ENCODE results near the gene LPIN1. TPM values are rescaled to one million over a fixed set of nuclear protein-coding genes. Genes with fewer than 3 reads are reported as not detected.

Gene LPIN1
- total RNA-seq, 1 experiment from 2014 or later: 13.9 TPM

DNA sequence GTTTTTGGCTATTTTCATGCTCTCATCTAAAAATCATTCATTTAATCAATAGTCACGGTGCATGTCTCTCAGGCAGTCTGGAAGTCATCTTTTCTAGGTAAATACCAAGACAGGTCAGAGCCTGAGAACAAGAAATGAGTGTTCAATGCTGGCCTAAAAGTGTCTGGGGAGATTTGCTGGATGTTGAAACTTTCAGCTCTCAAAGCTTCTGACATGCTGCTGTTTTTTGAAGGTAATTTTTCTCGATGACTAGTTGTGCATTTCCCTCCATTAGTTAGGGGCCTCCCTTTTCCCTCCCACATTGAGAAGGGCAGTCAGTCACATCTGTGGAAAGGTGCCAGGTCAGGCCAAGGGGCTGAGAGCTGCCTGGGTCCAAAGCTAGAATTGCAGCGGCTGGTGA, 115.6 kb downstream of the LPIN1 start:
- TF ChIP-seq MYBL2 (CRISPR knock-in tag; IDR thresholded peaks at IDR 0.05) (no peak), JAZF1 (CRISPR knock-in tag; IDR thresholded peaks at IDR 0.05) (no peak), ELF4 (CRISPR knock-in tag; IDR thresholded peaks at IDR 0.05; ENCODE audit: low read depth) (no peak), NFE2L1 (CRISPR knock-in tag; IDR thresholded peaks at IDR 0.05) (no peak)
- TF ChIP-seq, protein P1, sequence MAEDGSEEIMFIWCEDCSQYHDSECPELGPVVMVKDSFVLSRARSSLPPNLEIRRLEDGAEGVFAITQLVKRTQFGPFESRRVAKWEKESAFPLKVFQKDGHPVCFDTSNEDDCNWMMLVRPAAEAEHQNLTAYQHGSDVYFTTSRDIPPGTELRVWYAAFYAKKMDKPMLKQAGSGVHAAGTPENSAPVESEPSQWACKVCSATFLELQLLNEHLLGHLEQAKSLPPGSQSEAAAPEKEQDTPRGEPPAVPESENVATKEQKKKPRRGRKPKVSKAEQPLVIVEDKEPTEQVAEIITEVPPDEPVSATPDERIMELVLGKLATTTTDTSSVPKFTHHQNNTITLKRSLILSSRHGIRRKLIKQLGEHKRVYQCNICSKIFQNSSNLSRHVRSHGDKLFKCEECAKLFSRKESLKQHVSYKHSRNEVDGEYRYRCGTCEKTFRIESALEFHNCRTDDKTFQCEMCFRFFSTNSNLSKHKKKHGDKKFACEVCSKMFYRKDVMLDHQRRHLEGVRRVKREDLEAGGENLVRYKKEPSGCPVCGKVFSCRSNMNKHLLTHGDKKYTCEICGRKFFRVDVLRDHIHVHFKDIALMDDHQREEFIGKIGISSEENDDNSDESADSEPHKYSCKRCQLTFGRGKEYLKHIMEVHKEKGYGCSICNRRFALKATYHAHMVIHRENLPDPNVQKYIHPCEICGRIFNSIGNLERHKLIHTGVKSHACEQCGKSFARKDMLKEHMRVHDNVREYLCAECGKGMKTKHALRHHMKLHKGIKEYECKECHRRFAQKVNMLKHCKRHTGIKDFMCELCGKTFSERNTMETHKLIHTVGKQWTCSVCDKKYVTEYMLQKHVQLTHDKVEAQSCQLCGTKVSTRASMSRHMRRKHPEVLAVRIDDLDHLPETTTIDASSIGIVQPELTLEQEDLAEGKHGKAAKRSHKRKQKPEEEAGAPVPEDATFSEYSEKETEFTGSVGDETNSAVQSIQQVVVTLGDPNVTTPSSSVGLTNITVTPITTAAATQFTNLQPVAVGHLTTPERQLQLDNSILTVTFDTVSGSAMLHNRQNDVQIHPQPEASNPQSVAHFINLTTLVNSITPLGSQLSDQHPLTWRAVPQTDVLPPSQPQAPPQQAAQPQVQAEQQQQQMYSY (CRISPR knock-in tag; IDR thresholded peaks at IDR 0.05): no peak
- TF ChIP-seq, protein P2, sequence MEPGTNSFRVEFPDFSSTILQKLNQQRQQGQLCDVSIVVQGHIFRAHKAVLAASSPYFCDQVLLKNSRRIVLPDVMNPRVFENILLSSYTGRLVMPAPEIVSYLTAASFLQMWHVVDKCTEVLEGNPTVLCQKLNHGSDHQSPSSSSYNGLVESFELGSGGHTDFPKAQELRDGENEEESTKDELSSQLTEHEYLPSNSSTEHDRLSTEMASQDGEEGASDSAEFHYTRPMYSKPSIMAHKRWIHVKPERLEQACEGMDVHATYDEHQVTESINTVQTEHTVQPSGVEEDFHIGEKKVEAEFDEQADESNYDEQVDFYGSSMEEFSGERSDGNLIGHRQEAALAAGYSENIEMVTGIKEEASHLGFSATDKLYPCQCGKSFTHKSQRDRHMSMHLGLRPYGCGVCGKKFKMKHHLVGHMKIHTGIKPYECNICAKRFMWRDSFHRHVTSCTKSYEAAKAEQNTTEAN (CRISPR knock-in tag; IDR thresholded peaks at IDR 0.05): no peak
- peaks cover 19% of the 10 kb centered on the region for H3K4me1 Mint-ChIP-seq
- ATAC-seq (no peak), DNase-seq (ENCODE audit: low spot score) (no peak)
- peaks cover 45% of the 10 kb centered on the region for H3K9me3 Mint-ChIP-seq
- ChIA-PET CTCF (interaction anchor here (1.2 to 1.7 kb wide), 2 partner anchors 90 to 187 kb away, joined by 3 to 4 read pairs; no protein-coding TSS in a partner anchor), POLR2A (no interaction called here)
- no peak overlapping the region for H3K27ac Mint-ChIP-seq
- peaks cover 5% of the 10 kb centered on the region for H3K27me3 Mint-ChIP-seq (ENCODE audit: low read depth)
- H3K4me3 Mint-ChIP-seq: no peak overlapping the region
- peaks cover 44% of the 10 kb centered on the region for H3K36me3 Mint-ChIP-seq

DNA sequence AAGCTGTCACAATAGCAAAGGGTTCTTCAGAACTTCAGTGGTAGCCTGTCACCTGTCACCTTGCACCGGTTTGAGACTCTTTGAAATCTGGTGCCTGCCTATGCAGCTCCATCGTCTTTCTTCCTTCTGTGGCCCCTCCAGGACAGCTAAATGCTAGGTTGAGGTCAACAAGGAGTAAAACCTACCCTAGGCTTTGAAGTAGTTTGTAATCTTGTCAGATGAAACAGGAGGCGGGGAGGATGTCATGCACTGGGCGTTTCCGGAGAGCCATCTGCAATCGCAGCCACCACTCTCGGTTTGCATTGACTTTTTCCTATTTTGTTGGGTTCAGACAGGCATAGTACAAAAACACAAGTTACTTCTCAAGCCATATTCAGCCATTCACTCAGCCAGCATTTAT, 116.7 kb downstream of the LPIN1 start:
- Mint-ChIP-seq H3K4me1 (peaks cover 24% of the 10 kb centered on the region), H3K27ac (no peak overlapping the region)
- POLR2A ChIA-PET: no interaction called here

More for the DNA sequence above, 116.7 kb downstream of the LPIN1 start:
- CTCF ChIA-PET: interaction anchor here (0.7 to 2.3 kb wide), 11 partner anchors 8 to 1144 kb away, joined by 3 to 16 read pairs (median 6); no protein-coding TSS in a partner anchor
- ATAC-seq: no peak
- H3K4me3 Mint-ChIP-seq: no peak overlapping the region
- TF ChIP-seq, protein P3, sequence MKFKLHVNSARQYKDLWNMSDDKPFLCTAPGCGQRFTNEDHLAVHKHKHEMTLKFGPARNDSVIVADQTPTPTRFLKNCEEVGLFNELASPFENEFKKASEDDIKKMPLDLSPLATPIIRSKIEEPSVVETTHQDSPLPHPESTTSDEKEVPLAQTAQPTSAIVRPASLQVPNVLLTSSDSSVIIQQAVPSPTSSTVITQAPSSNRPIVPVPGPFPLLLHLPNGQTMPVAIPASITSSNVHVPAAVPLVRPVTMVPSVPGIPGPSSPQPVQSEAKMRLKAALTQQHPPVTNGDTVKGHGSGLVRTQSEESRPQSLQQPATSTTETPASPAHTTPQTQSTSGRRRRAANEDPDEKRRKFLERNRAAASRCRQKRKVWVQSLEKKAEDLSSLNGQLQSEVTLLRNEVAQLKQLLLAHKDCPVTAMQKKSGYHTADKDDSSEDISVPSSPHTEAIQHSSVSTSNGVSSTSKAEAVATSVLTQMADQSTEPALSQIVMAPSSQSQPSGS (CRISPR knock-in tag; IDR thresholded peaks at IDR 0.05; ENCODE audit: borderline replicate concordance, low read depth): no peak
- no peak for TF ChIP-seq OVOL2 (CRISPR knock-in tag; IDR thresholded peaks at IDR 0.05; ENCODE audit: borderline replicate concordance)
- TF ChIP-seq, protein P4, sequence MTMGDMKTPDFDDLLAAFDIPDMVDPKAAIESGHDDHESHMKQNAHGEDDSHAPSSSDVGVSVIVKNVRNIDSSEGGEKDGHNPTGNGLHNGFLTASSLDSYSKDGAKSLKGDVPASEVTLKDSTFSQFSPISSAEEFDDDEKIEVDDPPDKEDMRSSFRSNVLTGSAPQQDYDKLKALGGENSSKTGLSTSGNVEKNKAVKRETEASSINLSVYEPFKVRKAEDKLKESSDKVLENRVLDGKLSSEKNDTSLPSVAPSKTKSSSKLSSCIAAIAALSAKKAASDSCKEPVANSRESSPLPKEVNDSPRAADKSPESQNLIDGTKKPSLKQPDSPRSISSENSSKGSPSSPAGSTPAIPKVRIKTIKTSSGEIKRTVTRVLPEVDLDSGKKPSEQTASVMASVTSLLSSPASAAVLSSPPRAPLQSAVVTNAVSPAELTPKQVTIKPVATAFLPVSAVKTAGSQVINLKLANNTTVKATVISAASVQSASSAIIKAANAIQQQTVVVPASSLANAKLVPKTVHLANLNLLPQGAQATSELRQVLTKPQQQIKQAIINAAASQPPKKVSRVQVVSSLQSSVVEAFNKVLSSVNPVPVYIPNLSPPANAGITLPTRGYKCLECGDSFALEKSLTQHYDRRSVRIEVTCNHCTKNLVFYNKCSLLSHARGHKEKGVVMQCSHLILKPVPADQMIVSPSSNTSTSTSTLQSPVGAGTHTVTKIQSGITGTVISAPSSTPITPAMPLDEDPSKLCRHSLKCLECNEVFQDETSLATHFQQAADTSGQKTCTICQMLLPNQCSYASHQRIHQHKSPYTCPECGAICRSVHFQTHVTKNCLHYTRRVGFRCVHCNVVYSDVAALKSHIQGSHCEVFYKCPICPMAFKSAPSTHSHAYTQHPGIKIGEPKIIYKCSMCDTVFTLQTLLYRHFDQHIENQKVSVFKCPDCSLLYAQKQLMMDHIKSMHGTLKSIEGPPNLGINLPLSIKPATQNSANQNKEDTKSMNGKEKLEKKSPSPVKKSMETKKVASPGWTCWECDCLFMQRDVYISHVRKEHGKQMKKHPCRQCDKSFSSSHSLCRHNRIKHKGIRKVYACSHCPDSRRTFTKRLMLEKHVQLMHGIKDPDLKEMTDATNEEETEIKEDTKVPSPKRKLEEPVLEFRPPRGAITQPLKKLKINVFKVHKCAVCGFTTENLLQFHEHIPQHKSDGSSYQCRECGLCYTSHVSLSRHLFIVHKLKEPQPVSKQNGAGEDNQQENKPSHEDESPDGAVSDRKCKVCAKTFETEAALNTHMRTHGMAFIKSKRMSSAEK (CRISPR knock-in tag; IDR thresholded peaks at IDR 0.05; ENCODE audit: borderline replicate concordance): no peak
- H3K36me3 Mint-ChIP-seq: peaks cover 36% of the 10 kb centered on the region
- H3K9me3 Mint-ChIP-seq: peaks cover 43% of the 10 kb centered on the region
- no peak for DNase-seq (ENCODE audit: low spot score)
- no peaks in the 10 kb centered on the region; the same call in 1 of the 2 replicates for H3K27me3 Mint-ChIP-seq (ENCODE audit: low read depth)
